GM19240 (cell line): ENCODE data around the gene TGFB2.

Experiments used
- DNase-seq: peaks from one replicate; pipeline ENCODE4 v3.0.0; 2011; ENCODE audit warnings: low spot score; ENCODE audit not compliant: insufficient read length

Gene TGFB2

DNA sequence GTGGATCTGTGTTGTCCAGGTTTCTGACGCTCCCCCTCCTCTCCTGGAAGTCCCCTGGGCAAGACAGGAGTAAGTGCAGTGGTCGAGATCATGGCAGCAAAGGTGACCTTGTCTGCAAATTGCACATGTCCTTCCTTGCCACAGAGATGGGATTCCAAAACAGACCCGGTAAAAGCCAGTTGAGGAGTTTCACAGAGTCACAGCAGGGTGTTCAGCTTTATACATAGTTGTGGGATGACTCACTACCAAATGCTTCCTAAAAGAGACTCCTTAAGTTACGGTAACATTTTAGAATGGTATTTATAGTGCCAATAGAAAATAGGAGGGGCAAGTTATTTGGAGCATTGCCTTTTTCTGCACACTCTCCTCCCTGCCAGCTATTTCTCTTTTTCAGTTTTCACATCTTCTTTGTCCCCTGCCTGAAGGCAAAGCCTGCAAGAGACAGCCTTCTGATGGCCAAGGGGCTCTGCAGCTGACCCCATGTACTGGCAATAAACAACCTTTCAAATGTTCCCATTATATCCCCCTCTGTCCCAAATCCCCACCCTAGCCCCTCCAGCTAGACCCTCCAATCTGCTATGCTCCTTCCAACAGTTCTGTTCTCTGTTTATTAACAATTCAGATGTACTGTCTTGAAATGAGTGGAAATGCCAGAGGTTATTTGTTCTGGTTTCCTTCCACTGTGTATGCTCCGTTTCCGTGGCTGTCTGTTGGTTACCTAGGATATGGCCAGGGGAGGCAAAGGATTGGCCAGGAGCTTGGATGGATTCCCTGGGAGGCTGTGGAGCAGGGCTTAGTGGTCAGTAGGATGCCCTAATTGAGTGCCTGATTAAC lies 115.0 kb downstream of the TGFB2 start:
- DNase-seq, result no peak

- no peak for DNase-seq
These were observed 116.2 kb downstream of the TGFB2 start for GRCh38 chr1:218461351-218461750.

DNA sequence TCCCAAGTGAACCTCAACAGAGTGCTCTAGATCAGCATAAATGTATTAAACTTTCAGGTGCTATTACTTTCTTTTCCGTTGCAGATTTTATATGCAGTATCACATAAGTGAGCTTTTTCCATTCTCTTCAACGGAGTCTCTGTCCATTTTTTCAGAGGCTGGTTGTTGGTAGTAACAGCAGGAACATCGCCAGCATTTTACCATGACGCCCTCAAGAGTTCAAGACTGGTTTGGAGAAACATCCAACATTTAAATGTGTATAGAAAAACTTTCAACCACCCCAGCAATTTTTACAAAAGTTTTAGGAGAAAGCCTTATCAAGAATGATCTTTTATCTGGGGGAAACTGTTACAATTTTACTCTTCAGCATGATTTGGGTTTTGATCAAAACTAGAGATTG lies 117.0 kb downstream of the TGFB2 start:
- DNase-seq, result no peak

- no peak for DNase-seq
These were observed 117.5 kb downstream of the TGFB2 start for GRCh38 chr1:218462587-218462986.

GRCh38 chr1:218463194-218464156 lies 118.3 kb downstream of the TGFB2 start:
- DNase-seq, result no peak

- DNase-seq, result no peak
These were observed 119.7 kb downstream of the TGFB2 start for GRCh38 chr1:218464871-218465270.

DNA sequence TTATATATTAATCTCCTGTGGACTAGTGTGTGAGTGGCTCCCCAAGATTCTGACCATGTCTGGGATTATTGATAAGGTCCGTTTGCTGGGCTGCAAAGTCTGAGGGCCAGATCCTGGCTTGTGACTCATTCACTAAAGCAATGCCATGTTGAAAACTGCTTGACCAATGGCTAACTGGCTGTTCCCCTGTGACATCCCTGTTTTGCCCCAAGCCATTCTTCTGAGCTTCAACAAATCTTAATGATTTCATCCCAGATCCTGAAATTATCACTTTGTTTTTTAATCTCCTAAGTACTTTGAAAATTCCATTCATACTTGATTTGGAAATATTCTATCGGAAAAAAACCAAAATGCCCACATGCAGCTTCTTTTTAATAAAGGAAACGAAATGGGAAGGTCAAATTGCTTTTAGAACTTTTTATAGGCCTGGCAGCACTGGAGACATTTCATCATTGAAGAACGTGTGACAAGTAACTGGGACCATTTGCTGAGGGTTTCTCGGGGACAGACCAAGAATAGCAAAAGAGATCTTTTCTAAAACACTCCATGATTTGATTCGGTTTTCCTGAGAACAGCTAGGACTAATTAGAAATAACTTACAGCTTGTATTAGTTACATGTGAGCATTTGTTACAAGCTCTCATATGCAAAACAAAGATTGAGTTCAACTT lies 121.3 kb downstream of the TGFB2 start:
- no peak for DNase-seq

DNA sequence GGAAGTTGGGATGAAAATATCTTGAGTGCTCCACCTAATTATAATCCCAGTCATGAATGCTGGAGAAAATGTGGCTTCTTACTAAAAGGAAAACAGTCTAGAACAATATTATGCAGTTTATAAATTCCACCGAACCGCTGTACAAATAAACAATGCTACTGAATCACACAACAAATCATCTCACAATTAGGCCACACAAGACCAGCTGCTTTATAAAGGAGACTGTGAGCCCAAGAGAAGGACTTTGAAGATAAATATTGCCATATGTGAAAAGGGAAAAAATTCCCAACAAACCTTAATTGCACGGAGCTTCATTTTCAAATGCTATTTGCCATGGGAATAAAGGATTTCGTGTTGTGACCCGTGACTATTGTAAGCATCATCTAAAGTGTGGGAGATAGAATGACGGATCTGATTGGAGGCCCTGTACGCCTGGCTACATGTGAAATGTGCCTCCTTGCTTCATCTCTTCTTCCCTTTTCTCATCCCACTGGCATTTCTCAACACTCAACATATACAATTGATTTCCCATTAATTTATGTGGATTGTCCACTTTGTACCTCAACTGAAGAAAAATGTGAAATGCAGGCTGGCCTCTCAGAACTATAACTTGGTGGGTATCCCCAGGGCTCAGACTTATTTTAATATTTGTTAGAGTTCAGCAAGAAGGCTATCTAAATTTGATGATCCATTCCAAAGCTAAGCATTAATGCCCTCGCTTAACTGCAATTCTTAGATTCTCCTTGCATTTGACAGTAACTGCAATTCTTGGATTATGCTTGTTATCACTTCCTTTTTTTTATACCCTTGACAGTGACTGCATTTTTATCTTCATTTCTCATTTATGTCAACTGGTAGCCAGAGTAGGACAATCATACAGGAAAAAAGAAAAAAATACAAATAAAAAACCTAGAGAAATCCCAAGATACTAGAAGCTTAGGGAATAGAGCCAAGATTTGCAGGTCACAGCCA lies 122.3 kb downstream of the TGFB2 start:
- no peak for DNase-seq

GRCh38 chr1:218468711-218469110 lies 123.6 kb downstream of the TGFB2 start:
- DNase-seq, result no peak

GRCh38 chr1:218472885-218473284 lies 127.7 kb downstream of the TGFB2 start:
- DNase-seq, result no peak

DNA sequence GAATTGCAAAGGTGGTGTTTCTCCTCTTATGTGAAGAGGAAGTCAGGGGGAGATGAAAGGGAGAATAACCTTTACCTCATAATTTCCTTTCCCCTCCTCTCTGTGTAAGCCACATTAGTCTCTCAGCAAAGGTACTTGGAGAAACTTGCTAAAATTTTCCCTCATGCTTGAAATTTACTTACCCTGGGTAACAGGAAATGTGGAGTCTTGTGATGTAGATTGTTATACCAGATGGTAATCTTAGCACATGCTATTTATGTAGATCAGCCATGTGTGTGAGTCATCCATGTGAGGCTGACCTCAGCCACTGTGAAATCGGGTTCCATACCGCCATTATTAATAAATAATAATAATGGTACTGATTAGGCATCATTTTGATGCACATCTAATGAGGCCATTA lies 128.4 kb downstream of the TGFB2 start:
- DNase-seq, result no peak

GRCh38 chr1:218474128-218474527 lies 129.0 kb downstream of the TGFB2 start:
- no peak for DNase-seq

GRCh38 chr1:218475275-218475674 lies 130.1 kb downstream of the TGFB2 start:
- no peak for DNase-seq

DNA sequence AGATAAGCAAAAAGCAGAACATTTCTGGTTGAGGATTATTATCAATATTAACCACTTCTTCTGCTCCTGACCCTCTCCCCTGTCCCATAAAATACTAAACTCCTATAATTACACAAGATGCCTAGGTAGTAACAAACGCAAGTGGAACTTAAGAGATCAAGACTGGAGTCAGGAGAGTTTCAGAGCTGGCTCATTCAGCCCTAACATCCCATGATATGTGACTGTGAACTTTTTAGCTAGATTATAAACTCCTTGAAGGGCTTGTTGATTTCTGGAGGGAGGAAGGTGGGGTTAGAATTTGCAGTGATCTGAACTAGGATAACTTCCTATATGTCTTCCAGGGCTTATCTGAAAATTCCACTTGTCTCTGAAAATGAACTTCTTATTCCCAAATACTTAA lies 130.6 kb downstream of the TGFB2 start:
- no peak for DNase-seq

- no peak for DNase-seq
These were observed 131.2 kb downstream of the TGFB2 start for GRCh38 chr1:218476385-218476784.

- no peak for DNase-seq
These were observed 133.2 kb downstream of the TGFB2 start for GRCh38 chr1:218478336-218478735.

- no peak for DNase-seq
These were observed 134.4 kb downstream of the TGFB2 start for GRCh38 chr1:218479436-218480115.

- no peak for DNase-seq
These were observed 135.0 kb downstream of the TGFB2 start for GRCh38 chr1:218480137-218480536.

DNA sequence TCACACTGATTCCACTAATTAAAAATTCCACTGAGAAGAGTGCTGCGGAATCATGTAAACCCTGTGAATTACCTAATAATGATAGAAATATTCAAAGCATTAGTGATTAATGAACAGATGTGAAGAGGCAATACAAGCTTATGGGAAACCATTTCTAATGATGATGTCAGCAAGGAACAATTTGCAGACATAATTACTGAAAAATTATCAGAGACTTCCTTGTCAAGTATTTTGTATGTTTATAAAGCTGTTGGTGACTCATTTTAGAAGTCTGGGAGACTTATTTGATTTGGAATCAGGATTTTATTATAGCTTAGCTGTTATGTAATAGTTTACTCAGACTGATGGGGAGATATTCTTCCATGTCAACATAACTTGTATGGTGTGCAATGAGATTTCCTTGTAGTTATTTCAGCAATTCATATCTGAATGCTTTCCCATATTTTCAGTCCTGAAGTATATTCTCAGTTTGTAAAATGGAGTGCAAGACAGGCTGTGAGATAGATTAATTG lies 135.5 kb downstream of the TGFB2 start:
- no peak for DNase-seq
